GDM1 (cell line): ENCODE results near the gene NDUFB7.
"Not testable (repeated sequence)": the region's sequence is repeated elsewhere in the genome, so short reads cannot be mapped to it uniquely, and the experiment has no call there.

Experiments used
- DNase-seq: peaks from one replicate; lab custom pipeline; 2025; lab: John Stamatoyannopoulos, UW

Gene NDUFB7

GRCh38 chr19:14553042-14553938 is 18.6 kb downstream of the NDUFB7 start:
- no peak for DNase-seq

- not testable (repeated sequence) for DNase-seq
Observed at GRCh38 chr19:14552006-14552360, 19.9 kb downstream of the NDUFB7 start.

- DNase-seq, result peak; percentile 83
Observed at GRCh38 chr19:14551134-14552005, 20.5 kb downstream of the NDUFB7 start.

- DNase-seq, result no peak
Observed at GRCh38 chr19:14550201-14550754, 21.6 kb downstream of the NDUFB7 start.

- DNase-seq, result no peak
Observed at GRCh38 chr19:14545716-14546082, 26.2 kb downstream of the NDUFB7 start.

- no peak for DNase-seq
Observed at GRCh38 chr19:14544977-14545715, 26.7 kb downstream of the NDUFB7 start.

GRCh38 chr19:14544047-14544446 is 27.8 kb downstream of the NDUFB7 start:
- DNase-seq, result no peak

GRCh38 chr19:14542711-14543328 is 29.0 kb downstream of the NDUFB7 start:
- DNase-seq, result no peak

GRCh38 chr19:14541979-14542378 is 29.9 kb downstream of the NDUFB7 start:
- DNase-seq, result not testable (repeated sequence)

GRCh38 chr19:14540741-14541525 is 30.9 kb downstream of the NDUFB7 start:
- DNase-seq, result no peak

- peak; percentile 25 for DNase-seq
Observed at GRCh38 chr19:14536926-14537692, 34.8 kb downstream of the NDUFB7 start.

GRCh38 chr19:14533450-14533849 is 38.4 kb downstream of the NDUFB7 start:
- no peak for DNase-seq

- no peak for DNase-seq
Observed at GRCh38 chr19:14530506-14530905, 41.4 kb downstream of the NDUFB7 start.

- DNase-seq, result no peak
Observed at GRCh38 chr19:14530005-14530348, 41.9 kb downstream of the NDUFB7 start.

GRCh38 chr19:14529254-14530004 is 42.4 kb downstream of the NDUFB7 start, which contains the start of gene TECR:
Gene TECR, plus strand, starts transcription at chr19:14529594. Its CDS starts 103 bp downstream, at chr19:14529697.
- DNase-seq, result peak; percentile 100

- DNase-seq, result no peak
Observed at GRCh38 chr19:14528419-14529253, 43.2 kb downstream of the NDUFB7 start.

GRCh38 chr19:14526423-14526822 is 45.4 kb downstream of the NDUFB7 start:
- DNase-seq, result no peak

GRCh38 chr19:14525729-14526128 is 46.1 kb downstream of the NDUFB7 start:
- no peak for DNase-seq
